Vagina (tissue), 2 donors: ENCODE measurements around the gene UPP2.

Source experiments
- POLR2A ChIP-seq, 2 donors: fragments of 450-650 bp; IDR thresholded peaks; one replicate each; pipeline ENCODE4 v1.6.1; 2017; ENCODE audit warnings: antibody characterized with exemption in 2 of 2, mild to moderate bottlenecking in 2 of 2, moderate library complexity in 2 of 2
- POLR2AphosphoS5 ChIP-seq, 2 donors: sonication (generic); formaldehyde crosslinking; IDR thresholded peaks; one replicate each; pipeline ENCODE4 v1.9.0; 2017; ENCODE audit warnings: antibody characterized with exemption in 2 of 2, mild to moderate bottlenecking in 2 of 2, low read depth in 1 of 2; ENCODE audit not compliant: insufficient read depth in 1 of 2
- TF ChIP-seq, protein P1 (sequence below), 3 experiments: fragments of 450-650 bp in 2 of 3; fragments of 200-600 bp in 1 of 3; sonication (generic) in 1 of 3; IDR thresholded peaks; one replicate each; pipeline ENCODE4 v1.5.1; 2017 to 2019; ENCODE audit warnings: antibody characterized with exemption in 3 of 3, mild to moderate bottlenecking in 2 of 3, moderate library complexity in 2 of 3

DNA sequence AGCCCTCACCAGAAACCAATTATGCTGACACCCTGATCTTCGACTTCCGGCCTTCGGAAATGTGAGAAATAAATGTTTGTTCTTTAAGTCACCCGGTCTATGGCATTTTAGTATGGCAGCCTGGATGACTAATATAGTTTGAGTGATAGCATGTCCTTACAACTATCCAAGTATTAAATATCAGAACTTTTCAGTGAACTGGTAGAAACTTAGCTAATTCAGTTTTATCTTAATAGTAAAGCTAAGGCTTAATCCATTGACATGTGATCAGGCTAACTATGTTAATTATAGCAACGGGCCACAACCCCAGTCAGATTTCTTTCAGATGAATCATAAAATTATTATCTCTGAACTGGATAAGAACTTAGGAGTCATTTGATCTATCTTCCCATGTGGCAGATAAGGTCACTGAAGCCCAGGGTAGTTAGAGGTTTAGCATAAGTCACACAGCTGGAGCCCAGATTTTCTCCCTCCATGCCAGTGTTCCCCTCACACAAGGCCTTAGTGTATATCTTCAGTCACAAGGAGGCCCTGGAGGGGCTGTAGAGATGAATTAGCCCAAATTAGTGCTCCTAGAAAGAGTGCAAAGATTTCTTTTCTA, 40.7 kb upstream of the UPP2 start:
- TF ChIP-seq, protein P1, sequence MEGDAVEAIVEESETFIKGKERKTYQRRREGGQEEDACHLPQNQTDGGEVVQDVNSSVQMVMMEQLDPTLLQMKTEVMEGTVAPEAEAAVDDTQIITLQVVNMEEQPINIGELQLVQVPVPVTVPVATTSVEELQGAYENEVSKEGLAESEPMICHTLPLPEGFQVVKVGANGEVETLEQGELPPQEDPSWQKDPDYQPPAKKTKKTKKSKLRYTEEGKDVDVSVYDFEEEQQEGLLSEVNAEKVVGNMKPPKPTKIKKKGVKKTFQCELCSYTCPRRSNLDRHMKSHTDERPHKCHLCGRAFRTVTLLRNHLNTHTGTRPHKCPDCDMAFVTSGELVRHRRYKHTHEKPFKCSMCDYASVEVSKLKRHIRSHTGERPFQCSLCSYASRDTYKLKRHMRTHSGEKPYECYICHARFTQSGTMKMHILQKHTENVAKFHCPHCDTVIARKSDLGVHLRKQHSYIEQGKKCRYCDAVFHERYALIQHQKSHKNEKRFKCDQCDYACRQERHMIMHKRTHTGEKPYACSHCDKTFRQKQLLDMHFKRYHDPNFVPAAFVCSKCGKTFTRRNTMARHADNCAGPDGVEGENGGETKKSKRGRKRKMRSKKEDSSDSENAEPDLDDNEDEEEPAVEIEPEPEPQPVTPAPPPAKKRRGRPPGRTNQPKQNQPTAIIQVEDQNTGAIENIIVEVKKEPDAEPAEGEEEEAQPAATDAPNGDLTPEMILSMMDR (IDR thresholded peaks at IDR 0.05), result no peak
- TF ChIP-seq POLR2AphosphoS5 (IDR thresholded peaks at IDR 0.05; ENCODE audit: insufficient read depth in 1 of 2, low read depth in 1 of 2) (no peak), POLR2A (IDR thresholded peaks at IDR 0.05) (no peak)
